Spleen (tissue), 7 donors: ENCODE measurements around the gene ERBB2.

Experiments
- POLR2A ChIP-seq, 3 donors: fragments of 450-650 bp; IDR thresholded peaks; one replicate each; pipeline ENCODE4 v1.5.1; 2017; ENCODE audit warnings: antibody characterized with exemption in 3 of 3, mild to moderate bottlenecking in 1 of 3
- POLR2AphosphoS5 ChIP-seq, 3 donors: sonication (generic); formaldehyde crosslinking; IDR thresholded peaks; one replicate each; pipeline ENCODE4 v1.5.1; 2017; ENCODE audit warnings: antibody characterized with exemption in 3 of 3
- TF ChIP-seq, protein P1 (sequence below), 11 experiments: fragments of 200-600 bp in 7 of 11; fragments of 450-650 bp in 4 of 11; sonication (generic) in 4 of 11; IDR thresholded peaks in 8 of 11; conservative IDR thresholded peaks in 3 of 11; 1 replicate in 7 of 11; 2 replicates in 4 of 11; pipeline versions ENCODE4 v1.4.0 to v1.8.0; 2016 to 2021; ENCODE audit warnings: antibody characterized with exemption in 11 of 11, inconsistent platforms in 4 of 11, mild to moderate bottlenecking in 1 of 11
- donor health status: DM: no; HTN: no; CAD: no; lungs with moderate emphysema.
- donor health status: DM: no; HTN: no; CAD: no.
- donor health status: DM: no; HTN: no; CAD: no.

DNA sequence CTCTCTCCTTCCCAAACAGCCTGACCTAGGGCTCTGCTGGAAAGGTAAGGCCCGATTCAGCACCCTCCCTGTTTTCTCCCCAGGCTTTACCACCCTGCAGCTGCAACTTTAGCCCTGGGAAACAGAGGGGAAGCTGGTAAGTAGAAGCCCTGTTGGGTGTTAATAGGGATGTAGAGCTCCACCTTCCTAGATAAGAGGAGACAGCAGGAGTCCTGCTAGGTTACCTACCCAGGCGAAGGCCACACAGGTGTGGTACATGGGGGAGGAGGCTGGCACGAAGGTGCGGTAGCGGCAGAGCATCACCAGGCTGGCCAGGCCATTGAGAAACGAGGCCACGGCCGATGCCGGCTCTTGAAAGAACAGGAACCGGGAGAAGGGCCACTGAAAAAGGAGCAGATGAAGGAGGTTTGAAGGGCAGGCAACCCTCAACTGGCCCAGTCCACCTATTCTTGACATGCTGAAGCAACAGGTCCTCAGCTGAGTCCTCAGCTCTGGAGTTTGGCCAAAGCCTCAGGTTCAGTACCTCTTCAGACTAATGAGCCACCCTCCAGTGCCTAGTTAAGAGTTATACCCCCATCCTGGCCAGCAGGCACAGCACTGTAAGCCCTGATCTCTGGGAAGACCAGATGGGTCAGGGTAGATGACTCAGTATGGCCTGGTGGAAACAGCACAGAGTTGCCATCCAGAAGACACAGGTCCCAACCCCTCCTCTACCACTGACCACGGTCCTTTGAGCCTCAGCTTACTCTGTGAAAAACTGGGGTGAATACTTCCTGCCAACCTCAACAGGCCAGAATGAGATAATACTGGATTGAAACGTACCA lies 15.3 kb upstream of the ERBB2 start:
- TF ChIP-seq, protein P1, sequence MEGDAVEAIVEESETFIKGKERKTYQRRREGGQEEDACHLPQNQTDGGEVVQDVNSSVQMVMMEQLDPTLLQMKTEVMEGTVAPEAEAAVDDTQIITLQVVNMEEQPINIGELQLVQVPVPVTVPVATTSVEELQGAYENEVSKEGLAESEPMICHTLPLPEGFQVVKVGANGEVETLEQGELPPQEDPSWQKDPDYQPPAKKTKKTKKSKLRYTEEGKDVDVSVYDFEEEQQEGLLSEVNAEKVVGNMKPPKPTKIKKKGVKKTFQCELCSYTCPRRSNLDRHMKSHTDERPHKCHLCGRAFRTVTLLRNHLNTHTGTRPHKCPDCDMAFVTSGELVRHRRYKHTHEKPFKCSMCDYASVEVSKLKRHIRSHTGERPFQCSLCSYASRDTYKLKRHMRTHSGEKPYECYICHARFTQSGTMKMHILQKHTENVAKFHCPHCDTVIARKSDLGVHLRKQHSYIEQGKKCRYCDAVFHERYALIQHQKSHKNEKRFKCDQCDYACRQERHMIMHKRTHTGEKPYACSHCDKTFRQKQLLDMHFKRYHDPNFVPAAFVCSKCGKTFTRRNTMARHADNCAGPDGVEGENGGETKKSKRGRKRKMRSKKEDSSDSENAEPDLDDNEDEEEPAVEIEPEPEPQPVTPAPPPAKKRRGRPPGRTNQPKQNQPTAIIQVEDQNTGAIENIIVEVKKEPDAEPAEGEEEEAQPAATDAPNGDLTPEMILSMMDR (IDR thresholded peaks at IDR 0.05 in 8 of 11, conservative IDR thresholded peaks at IDR 0.05 in 3 of 11): no peak
- TF ChIP-seq POLR2AphosphoS5 (IDR thresholded peaks at IDR 0.05) (no peak), POLR2A (IDR thresholded peaks at IDR 0.05) (no peak)
